HL-60 (cell line): ENCODE data around the gene DENND4B.

Experiments
- POLR2AphosphoS5 ChIP-seq: IDR thresholded peaks from 2 replicates; pipeline ENCODE4 v1.6.1; 2012; ENCODE audit warnings: low read depth
- TF ChIP-seq, protein P1 (sequence below): IDR thresholded peaks from one replicate; pipeline ENCODE4 v1.5.1; 2011; ENCODE audit warnings: low read length, control low read depth, inconsistent platforms; ENCODE audit not compliant: insufficient read depth
- TF ChIP-seq, protein P2 (sequence below): IDR thresholded peaks from 2 replicates; pipeline ENCODE4 v1.6.1; 2012; ENCODE audit warnings: low read depth; ENCODE audit not compliant: insufficient replicate concordance

DNA sequence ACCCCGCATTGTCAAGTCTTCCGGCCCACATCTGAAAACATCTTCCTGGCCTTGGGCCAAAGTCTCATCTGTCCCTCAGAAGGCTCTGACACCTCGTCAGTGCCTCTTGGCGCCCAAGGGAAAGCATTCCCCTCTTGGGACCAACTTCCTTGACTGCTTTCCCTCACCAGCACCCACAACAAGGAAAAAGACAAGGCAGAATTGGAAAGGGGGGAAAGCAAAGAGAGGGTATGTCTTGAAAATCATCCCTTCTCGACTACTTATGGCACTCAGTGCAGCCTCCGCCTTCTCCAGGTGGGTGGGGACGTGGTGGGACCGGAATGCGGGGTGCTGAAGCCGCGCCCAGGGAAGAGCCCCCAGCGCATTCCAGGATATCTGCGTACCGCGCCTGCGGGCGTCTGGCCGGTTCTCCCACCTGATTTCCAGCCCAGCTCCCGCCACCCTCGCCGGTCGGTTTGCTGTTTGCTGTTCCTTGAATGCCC lies 17.4 kb upstream of the DENND4B start:
- TF ChIP-seq, protein P1, sequence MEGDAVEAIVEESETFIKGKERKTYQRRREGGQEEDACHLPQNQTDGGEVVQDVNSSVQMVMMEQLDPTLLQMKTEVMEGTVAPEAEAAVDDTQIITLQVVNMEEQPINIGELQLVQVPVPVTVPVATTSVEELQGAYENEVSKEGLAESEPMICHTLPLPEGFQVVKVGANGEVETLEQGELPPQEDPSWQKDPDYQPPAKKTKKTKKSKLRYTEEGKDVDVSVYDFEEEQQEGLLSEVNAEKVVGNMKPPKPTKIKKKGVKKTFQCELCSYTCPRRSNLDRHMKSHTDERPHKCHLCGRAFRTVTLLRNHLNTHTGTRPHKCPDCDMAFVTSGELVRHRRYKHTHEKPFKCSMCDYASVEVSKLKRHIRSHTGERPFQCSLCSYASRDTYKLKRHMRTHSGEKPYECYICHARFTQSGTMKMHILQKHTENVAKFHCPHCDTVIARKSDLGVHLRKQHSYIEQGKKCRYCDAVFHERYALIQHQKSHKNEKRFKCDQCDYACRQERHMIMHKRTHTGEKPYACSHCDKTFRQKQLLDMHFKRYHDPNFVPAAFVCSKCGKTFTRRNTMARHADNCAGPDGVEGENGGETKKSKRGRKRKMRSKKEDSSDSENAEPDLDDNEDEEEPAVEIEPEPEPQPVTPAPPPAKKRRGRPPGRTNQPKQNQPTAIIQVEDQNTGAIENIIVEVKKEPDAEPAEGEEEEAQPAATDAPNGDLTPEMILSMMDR: no peak
- TF ChIP-seq POLR2AphosphoS5: no peak; the same call in 1 of the 2 replicates
- TF ChIP-seq, protein P2, sequence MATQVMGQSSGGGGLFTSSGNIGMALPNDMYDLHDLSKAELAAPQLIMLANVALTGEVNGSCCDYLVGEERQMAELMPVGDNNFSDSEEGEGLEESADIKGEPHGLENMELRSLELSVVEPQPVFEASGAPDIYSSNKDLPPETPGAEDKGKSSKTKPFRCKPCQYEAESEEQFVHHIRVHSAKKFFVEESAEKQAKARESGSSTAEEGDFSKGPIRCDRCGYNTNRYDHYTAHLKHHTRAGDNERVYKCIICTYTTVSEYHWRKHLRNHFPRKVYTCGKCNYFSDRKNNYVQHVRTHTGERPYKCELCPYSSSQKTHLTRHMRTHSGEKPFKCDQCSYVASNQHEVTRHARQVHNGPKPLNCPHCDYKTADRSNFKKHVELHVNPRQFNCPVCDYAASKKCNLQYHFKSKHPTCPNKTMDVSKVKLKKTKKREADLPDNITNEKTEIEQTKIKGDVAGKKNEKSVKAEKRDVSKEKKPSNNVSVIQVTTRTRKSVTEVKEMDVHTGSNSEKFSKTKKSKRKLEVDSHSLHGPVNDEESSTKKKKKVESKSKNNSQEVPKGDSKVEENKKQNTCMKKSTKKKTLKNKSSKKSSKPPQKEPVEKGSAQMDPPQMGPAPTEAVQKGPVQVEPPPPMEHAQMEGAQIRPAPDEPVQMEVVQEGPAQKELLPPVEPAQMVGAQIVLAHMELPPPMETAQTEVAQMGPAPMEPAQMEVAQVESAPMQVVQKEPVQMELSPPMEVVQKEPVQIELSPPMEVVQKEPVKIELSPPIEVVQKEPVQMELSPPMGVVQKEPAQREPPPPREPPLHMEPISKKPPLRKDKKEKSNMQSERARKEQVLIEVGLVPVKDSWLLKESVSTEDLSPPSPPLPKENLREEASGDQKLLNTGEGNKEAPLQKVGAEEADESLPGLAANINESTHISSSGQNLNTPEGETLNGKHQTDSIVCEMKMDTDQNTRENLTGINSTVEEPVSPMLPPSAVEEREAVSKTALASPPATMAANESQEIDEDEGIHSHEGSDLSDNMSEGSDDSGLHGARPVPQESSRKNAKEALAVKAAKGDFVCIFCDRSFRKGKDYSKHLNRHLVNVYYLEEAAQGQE: no peak
